HG03575 (cell line): ENCODE results near the gene PRAME.
"Not testable (repeated sequence)": the region's sequence is repeated elsewhere in the genome, so short reads cannot be mapped to it uniquely, and the experiment has no call there.

ENCODE experiments used
- ATAC-seq: cut with Tn5 transposase; IDR thresholded peaks from one replicate; pipeline ENCODE4 v1.9.1; 2021; ENCODE audit not compliant: unreplicated experiment, insufficient number of reproducible peaks, low FRiP score; ENCODE audit errors: extremely low read depth

PRAME gene

DNA sequence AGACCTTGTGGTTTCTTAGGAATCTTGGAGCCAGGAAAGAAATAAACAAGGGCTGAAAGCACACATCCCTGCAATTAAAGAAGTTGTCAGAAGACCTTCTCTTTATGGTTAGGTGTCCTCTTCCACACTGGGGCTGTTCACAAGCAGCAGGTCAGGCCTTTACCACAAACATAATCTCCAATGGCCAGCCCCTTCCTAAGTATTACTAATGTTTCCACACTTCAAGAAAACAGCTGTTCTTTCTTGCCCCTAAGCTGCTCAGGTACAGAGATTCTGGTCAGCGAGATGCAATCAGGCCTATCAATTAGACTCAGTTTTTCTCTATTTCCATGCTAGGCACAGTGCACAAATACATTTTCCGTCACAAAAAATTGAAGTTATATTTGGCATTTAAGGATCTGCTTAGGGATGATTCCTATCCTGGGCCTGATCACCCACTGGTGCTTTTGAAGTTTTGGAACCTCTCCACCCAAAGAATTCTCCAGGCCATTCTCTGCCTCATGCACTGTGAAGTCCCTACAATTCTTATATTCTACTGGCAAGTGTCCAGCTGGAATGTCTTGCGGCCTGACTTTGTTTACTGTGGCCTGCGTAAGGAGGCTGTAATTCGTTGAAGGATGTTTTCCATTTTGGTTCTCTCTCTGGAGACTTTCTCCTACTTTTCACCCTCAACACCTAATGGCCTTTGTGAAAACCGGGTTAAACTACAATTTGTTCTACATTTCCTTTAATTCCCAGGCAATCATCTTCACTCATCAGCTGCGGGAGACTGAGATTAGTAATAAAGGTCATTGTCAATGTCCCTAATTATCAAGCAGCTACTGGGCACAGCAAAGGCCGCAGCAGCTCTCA is 5.1 kb downstream of the PRAME start:
- no peak for ATAC-seq

DNA sequence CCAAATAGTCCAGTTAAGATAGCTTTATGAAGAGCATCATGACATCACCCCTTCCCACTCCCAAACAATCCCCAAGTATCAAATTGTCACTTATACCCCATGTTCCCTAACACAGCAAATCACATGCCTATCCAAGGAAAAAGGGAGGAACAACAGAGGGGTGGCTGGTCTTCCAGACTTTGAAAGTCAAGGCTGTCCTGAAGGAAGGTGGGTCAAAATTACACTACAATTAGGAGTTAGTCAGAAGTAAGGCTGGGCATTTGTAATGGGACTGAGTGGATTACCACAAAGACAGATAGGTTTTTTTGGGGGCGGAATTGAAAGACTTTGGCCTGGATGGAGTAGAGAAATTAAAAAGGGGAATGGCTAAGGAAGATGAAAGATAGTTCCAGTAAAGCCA is 5.9 kb downstream of the PRAME start:
- no peak for ATAC-seq

DNA sequence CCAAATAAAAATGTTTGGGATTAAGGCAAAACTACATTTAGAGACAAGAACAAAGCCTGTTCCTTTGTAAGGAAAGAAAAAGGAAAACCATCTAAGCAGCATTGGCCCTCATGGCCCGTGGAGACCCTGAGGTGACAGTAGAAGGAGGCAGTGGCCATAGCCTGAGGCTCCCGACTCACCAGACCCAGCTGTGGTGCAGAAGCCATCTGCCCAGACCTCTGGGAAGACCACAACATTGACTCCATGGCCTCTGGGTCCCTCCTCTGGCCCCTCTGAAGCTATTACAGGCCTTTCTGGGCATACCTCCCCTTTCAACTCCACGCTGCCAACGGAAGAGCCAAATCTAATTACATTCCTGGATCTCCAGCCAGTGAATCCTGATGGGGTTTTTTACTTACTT is 6.4 kb downstream of the PRAME start:
- no peak for ATAC-seq

DNA sequence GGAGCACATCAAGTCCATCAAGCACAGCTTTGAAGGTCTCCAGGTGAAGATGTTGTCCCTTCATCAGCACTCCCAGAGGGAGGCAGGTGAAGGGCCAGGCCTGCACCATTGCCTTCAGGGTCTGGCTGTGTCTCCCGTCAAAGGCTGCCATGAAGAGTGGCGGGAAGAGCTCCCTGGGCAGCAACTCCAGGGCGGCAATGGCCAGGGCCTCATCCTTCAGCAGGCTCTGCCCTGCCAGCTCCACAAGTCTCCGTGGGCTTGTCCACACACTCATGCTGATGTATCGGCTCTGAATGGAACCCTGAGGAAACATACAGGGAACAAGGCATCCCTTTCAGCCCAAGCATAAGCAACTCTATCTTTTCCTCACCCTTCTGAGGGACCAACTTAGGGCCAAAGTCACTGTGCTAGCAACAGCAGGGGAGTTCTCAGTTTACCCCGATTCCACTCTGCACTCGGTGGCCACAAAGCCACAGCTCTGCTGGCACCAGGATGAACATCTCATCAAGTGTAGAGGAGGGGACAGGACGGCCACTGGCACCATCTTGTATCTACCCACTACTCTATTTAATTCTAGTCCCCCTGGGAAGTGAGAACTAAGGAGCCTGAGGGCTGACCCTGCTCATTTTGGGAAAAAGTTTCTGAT is 8.2 kb downstream of the PRAME start:
- ATAC-seq, result no peak

DNA sequence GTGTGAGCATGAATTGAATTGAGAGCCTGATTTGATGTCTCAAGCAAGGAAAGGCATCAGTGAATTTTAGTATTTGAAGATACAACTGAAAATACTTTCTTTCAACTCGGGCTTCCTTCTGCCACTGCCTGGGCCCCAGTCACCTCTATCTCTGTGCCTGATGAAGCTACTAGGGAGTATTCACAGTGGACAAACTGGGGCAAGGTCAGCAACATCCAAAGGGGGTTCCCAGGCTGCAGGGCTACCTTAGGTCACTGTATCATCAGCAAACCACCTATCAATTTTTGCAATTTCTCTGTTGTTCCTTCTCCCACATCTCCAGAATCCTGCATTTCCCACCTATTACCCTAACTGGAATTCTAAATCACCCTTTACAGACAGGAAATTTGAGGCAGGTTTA is 10.2 kb downstream of the PRAME start:
- no peak for ATAC-seq

DNA sequence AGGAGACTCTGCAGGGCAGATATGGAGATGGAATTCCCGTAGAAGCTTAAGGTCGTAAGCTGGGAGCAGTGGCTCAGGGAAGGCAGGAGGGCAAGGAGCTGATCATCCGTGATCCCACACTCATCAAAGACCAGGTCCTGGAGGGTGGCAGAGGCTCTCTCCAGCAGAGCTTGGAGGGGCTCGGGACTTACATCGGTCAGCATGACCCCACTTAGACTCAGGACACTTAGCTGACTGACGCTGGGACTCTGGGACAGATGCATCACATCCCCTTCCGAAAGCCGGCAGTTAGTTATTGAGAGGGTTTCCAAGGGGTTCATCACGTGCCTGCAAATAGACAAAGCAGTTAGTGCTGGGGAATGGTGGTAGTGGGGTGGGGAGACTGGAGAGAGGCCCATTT is 10.7 kb downstream of the PRAME start:
- ATAC-seq, result no peak

DNA sequence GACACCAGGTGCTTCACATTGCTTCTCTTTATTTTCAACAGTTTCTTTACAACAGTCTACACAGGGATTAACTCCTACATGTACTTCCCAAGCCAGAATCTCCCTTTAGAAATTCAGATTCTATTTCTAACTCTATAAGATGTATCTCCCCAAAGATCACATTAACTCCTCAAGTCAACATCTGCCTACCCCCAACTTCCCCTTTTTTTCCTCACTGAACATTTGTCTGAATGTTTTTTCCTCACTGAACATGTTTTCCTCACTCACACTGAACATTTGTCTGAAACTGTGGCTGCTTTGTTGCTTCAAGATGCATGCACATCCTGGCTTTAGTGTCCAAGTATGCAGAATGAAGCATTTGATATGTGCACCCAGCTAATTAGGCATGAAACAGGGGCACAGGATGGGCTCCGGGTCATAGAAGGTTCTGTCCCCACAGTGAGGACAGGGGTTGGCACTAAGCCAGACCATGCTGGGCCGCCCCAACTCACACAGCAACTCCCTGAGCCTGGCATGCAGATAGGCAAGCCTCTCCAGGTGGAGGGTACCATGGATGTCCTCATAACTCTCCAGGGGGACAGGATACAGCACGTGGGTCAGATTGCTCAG is 11.3 kb downstream of the PRAME start:
- no peak for ATAC-seq

DNA sequence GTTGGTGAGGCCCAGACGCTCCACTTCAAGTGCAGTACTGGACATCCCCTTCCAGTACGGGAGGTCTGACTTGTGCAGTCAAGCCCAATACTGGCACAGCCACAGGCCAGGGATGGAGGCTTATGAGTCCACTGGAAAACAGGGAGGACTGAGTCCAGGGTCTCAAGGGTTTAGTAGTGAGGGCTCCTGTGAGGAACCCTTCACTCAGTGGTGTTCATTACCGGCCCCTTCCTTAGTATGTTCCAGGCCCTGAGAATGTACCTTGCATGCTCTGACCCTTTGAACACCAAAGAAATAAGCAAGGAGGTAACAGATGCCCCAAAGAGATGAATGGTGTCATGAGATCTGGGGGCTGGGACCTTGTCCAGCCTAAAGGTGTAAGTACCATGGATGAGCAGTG is 11.8 kb downstream of the PRAME start:
- ATAC-seq, result no peak

DNA sequence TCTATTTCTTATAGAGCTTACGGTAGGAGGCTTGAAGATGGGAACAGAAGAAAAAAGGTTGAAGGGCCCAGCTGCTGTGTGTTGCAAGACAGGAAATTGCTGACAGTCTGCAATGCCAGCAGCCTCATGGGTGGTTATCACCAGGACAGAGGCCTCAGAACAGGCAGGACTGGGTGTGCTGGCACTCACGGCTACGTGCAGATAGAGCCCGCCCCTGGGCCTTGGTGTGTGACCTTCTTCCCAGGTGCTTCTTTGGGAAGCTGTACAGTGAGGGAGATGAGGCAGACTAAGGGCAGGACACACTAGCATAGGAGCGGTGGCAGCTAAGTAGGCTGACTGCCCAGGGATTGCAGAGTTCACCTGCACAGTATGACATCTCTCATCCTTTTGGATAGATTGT is 12.6 kb downstream of the PRAME start:
- ATAC-seq, result no peak

DNA sequence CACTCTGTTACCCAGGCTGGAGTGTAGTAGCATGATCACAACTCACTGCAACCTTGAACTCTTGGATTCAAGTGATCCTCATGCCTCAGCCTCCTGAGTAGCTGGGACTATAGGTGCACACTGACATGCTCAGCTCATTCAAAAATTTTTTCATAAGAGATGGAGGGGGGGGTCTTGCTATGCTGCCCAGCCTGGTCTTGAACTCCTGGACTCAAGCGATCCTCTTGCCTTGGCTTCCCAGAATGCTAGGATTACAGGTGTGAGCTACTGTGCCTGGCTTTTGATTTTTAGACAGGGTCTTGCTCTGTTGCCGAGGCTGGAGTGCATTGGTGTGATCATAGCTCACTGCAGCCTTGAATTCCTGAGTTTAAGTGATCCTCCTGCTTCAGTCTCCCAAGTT is 14.0 kb downstream of the PRAME start:
- ATAC-seq, result no peak

DNA sequence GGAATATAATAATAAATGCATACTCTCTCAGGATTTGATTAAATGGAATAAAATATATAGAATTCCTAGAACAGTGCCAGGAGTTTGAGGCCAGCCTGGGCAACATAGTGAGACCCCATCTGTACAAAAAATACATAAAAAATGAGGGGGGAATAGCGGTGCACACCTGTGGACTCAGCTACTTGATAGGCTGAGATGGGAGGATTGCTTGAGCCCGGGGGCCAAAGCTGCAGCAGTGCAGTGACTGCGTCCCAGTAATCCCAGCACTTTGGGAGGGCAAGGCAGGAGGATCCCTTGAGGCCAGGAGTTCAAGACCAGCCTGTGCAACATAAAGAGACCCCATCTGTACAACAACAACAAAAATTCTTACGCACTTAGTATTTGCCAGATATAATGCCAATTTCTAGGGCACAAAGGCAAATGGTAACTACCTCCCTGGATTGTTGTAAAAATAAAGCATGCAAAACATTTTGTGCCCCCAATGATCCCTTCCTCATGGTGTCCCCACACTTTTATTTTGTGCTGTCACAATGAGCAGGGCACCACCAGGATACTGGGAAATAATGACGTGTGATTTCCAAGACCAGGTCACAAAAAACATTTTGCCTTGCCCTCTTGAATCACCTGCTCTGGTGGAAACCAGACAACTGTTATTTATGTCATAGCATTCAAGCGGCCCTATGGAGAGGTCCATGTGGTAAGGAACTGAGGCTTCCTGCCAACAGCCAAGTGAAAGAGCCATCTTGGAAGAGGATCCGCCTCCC is 20.7 kb downstream of the PRAME start:
- ATAC-seq, result no peak

DNA sequence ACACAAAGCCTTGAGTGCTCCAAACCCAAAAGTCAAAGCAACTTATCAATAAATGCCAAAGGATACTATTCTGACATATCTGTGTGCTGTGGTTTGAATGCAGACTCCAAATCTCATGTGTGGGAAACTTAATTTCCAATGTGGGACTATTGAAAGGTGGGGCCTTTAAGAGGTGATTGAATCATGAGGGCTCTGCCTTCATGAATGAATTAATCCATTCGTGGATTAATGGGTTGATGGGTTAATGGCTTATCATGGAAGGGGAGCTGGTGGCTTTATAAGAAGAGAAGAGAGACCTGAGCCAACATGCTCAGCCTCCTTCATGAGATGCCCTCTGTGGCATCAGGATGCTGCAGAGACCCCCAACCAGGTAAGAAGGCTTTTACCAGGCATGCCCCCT is 22.1 kb downstream of the PRAME start:
- ATAC-seq, result no peak

DNA sequence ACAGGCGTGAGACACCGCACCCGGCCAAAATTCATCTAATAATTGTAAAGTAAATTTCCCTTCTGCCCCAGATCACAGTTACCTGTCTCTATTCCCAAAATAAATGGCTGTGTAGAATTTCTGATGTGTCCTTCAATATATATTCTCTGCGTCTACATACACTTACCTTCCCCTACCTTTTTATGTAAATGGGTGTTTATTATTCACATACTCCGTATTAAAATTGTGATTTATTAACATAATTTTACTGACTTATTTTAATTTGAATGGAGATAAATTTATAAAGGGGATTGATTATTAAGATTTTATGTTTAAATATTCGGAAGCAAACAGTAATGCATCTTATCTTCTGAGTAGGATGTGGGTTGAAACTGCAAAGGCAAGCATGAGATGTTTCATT is 22.6 kb downstream of the PRAME start:
- ATAC-seq, result no peak

DNA sequence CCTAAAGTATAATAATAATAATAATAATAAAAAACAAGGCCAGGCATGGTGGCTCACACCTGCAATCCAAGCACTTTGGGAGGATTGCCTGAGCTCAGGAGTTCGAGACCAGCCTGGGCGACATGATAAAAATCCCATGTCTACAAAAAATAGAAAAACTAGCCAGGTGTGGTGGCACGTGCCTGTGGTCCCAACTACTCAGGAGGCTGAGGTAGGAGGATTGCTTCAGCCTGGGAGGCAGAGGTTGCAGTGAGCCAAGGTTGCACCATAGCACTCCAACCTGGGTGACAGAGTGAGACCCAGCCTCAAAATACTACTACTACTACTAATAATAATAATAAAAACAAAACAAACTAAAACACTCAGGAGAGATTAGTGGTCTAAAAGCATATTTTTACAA is 23.4 kb downstream of the PRAME start:
- no peak for ATAC-seq

DNA sequence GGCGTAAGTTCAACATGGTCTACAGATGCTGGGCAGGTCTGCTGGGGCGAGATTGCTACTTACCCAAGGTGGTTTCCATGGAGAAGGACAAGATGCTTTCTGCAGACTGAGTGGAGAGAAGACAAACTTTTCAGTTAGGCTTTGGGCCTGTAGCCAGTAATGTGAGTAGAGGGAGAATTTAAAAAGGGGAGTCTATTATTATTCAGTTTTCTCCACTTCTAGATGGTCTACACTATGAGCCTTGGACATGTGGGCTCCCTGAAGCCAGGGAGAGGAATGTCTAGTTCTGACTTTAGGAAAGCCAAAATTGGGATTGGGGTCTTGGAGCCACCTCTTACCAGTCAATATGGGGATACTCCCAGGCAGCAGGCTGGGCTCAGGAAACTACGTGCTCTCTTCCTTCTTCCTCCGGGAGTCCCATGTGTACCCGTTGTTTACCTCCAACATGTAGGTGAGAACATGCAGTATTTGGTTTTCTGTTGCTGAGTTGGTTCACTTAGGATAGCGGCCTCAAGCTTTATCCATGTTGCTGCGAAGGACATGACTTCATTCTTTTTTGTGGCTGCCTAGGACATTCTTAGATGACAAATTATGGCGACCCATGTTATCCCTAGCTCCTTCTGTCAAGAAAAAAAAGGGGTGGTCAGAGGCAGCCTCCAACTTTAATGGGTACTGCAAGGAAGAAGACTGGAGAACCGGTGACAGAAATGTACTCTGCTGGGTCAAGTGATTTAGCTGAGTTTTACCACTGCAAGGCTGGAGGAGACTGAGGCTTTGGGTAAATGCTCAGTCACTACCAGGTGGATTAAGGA is 24.3 kb downstream of the PRAME start:
- ATAC-seq, result no peak

DNA sequence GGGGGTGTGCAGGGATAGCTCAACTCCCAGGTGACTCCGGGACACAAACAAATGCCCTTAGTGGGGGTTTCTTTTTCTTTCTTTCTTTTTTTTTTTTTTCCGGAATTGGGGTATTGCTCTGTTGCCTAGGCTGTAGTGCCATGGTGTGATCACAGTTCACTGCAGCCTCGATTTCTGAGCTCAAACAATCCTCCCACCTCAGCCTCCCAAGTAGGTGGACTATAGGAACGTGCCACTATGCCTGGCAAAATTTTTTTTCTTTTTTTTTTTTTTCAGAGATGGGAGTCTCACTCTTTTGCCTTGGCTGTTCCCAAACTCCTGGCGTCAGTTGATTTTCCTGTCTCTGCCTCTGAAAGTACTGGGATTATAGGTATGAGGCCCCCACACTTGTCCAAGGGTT is 25.2 kb downstream of the PRAME start:
- ATAC-seq, result no peak

DNA sequence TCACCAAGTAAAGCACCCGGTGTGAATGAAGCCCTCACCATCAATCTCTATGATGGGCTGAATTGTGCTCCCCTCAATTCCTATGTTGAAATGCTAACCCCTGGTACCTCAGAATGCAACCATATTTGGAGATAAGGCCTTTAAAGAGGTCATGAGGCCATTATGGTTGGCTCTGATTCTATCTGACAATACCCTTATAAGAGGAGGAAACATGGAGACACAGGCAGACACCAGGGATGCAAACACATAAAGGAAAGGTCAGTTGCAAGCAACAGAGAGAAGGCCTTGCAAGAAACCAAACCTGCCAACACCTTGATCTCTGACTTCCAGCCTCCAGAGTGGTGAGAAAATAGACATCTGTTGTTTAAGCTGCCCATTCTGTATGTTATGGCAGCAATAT is 25.6 kb downstream of the PRAME start:
- ATAC-seq, result no peak

DNA sequence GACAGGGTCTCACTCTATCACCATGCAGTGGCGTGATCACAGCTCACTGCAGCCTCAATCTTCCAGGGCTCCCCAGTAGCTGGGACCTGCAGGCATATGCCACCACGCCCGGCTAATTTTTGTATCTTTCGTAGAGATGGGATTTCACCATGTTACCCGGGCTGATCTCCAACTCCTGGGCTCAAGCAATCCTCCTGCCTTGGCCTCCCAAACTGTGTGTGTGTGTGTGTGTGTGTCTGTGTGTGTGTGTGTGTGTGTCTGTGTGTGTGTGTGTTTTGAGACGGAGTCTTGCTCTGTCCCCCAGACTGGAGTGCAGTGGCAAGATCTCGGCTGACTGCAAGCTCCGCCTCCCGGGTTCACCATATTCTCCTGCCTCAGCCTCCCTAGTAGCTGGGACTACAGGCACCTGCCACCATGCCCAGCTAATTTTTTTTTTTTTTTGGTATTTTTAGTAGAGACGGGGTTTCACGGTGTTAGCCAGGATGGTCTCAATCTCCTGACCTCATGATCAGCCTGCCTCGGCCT is 26.5 kb downstream of the PRAME start:
- ATAC-seq, result not testable (repeated sequence)
